Calu3 (cell line): Measurements from ENCODE around the gene COX8C. TPM values are rescaled to one million over a fixed set of nuclear protein-coding genes. Genes with fewer than 3 reads are reported as not detected.

Experiments
- BruUV-seq: library from RNA; stranded (reverse); fragments of 400-500 nt; replicated peaks from 2 replicates; lab custom pipeline; 2021; lab: Mats Ljungman, UMichigan
- CTCF ChIA-PET: fragments of 300-600 bp; sonication (Branson Sonifier 250); formaldehyde crosslinking; loops from one replicate; lab custom pipeline; 2022; ENCODE audit warnings: antibody characterized with exemption; lab: Charles Lee
- DNase-seq: peaks from one replicate; pipeline ENCODE4 v3.0.0; 2022
- H3K27ac Mint-ChIP-seq: one replicate; pipeline ENCODE4 v1.8.0; 2022; ENCODE audit warnings: mixed read lengths; ENCODE audit not compliant: unreplicated experiment
- H3K27me3 Mint-ChIP-seq: one replicate; pipeline ENCODE4 v1.8.0; 2022; ENCODE audit warnings: mixed read lengths; ENCODE audit not compliant: unreplicated experiment
- H3K36me3 Mint-ChIP-seq: one replicate; pipeline ENCODE4 v1.8.0; 2022; ENCODE audit warnings: mild to moderate bottlenecking, moderate library complexity, mixed read lengths; ENCODE audit not compliant: insufficient read depth, unreplicated experiment
- H3K4me1 Mint-ChIP-seq: one replicate; pipeline ENCODE4 v1.8.0; 2022; ENCODE audit warnings: mild to moderate bottlenecking, low read depth, mixed read lengths; ENCODE audit not compliant: unreplicated experiment
- H3K4me3 Mint-ChIP-seq: one replicate; pipeline ENCODE4 v1.8.0; 2022; ENCODE audit warnings: mild to moderate bottlenecking, low read depth, moderate library complexity, mixed read lengths; ENCODE audit not compliant: unreplicated experiment
- H3K9me3 Mint-ChIP-seq: one replicate; pipeline ENCODE4 v1.8.0; 2022; ENCODE audit warnings: low read depth, mixed read lengths; ENCODE audit not compliant: unreplicated experiment
- intact Hi-C: fragments of 100-400 bp; cut with micrococcal nuclease; formaldehyde crosslinking; loops from one replicate; pipeline ENCODE4 v1.10.0; 2022; ENCODE audit not compliant: unreplicated experiment
- total RNA-seq: library from RNA; stranded (reverse); gene quantifications from 2 replicates; pipeline ENCODE4 v1.2.3, GENCODE V29; 2022
- TF ChIP-seq, protein P1 (sequence below): fragments of 200-600 bp; IDR thresholded peaks from one replicate; pipeline ENCODE4 v1.8.0; 2022; ENCODE audit warnings: antibody characterized with exemption; ENCODE audit not compliant: unreplicated experiment

The COX8C gene
- total RNA-seq, 1 experiment from 2014 or later = not detected

DNA sequence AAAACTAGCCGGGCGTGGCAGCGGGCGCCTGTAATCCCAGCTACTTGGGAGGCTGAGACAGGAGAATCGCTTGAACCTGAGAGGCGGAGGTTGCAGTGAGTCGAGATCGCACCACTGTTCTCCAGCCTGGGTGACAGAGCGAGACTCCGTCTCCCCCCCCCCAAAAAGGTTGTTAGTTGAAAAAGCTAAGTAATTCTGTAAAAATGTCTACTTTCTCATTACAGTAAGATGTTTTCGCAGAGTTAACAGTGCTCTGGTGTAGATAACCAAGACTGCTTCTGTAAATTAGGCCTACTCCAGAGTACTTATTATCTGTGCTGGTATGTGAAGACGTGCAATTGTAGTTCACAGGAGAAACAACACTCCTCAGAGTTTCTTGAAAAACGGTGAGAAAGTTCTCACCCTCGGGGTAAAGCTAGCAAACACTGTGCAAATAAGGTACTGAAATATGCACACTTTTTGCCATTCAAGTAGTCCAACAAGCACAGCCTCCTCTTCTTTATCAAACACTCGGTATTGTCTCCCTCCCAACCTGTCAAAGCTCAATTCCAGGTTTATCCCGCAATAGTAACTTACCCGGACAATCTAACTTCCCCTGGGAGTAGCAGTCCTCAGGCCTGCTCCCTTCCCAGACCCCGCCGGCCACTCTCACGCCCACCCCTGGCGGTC lies 15.1 kb upstream of the COX8C start:
- H3K36me3 Mint-ChIP-seq = peaks cover 32% of the 10 kb centered on the region
- CTCF ChIA-PET = interaction anchor here (0.6 kb wide), 1 partner anchor 91 kb away, joined by 5 read pairs; no protein-coding TSS in a partner anchor
- BruUV-seq = no TSS peak

DNA sequence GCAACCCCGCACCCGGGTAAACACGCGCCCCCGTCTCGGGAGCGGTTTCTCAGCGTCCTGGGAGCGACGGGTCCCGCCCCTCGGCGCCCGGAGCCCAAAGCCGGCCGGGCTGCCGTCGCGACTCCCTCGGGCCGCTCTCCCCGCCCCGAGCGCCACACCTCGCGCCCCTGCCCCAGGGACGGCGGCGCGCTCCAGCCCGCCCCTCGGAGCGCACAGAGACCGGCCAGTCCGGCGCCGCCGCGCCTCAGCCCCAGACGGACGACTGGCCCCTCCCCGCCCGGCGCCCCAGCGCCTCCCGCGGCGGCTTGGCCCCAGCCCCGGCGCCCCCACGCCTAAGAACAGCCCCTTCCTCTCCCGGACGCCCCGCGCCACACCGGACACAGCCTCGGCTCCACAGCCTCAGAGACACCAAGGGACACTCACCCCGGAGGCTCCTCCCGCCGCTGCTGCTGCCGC lies 14.6 kb upstream of the COX8C start:
- DNase-seq = peak; percentile 67
- TF ChIP-seq, protein P1, sequence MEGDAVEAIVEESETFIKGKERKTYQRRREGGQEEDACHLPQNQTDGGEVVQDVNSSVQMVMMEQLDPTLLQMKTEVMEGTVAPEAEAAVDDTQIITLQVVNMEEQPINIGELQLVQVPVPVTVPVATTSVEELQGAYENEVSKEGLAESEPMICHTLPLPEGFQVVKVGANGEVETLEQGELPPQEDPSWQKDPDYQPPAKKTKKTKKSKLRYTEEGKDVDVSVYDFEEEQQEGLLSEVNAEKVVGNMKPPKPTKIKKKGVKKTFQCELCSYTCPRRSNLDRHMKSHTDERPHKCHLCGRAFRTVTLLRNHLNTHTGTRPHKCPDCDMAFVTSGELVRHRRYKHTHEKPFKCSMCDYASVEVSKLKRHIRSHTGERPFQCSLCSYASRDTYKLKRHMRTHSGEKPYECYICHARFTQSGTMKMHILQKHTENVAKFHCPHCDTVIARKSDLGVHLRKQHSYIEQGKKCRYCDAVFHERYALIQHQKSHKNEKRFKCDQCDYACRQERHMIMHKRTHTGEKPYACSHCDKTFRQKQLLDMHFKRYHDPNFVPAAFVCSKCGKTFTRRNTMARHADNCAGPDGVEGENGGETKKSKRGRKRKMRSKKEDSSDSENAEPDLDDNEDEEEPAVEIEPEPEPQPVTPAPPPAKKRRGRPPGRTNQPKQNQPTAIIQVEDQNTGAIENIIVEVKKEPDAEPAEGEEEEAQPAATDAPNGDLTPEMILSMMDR = no peak
- H3K27ac Mint-ChIP-seq = peak overlapping the region; percentile 97
- H3K36me3 Mint-ChIP-seq = peaks cover 32% of the 10 kb centered on the region
- H3K9me3 Mint-ChIP-seq = no peaks in the 10 kb centered on the region
- intact Hi-C loops = loop anchor here (5.0 kb wide), 2 partner anchors 45 to 290 kb away; no protein-coding TSS in a partner anchor
- H3K27me3 Mint-ChIP-seq = no peaks in the 10 kb centered on the region
- peak overlapping the region; percentile 76 for H3K4me3 Mint-ChIP-seq
- BruUV-seq = no TSS peak
- CTCF ChIA-PET = interaction anchor here (0.6 kb wide), 1 partner anchor 90 kb away, joined by 5 read pairs; no protein-coding TSS in a partner anchor
- peaks cover 28% of the 10 kb centered on the region for H3K4me1 Mint-ChIP-seq

More for the DNA sequence above, 15.1 kb upstream of the COX8C start:
- H3K9me3 Mint-ChIP-seq = no peaks in the 10 kb centered on the region
- DNase-seq = no peak
- peaks cover 33% of the 10 kb centered on the region for H3K4me1 Mint-ChIP-seq
- H3K4me3 Mint-ChIP-seq = peak overlapping the region; percentile 76
- TF ChIP-seq, protein P1 = no peak
- H3K27me3 Mint-ChIP-seq = no peaks in the 10 kb centered on the region
- peak overlapping the region; percentile 85 for H3K27ac Mint-ChIP-seq
- intact Hi-C loops = loop anchor here (2.0 to 5.0 kb wide), 3 partner anchors 45 to 290 kb away; no protein-coding TSS in a partner anchor

DNA sequence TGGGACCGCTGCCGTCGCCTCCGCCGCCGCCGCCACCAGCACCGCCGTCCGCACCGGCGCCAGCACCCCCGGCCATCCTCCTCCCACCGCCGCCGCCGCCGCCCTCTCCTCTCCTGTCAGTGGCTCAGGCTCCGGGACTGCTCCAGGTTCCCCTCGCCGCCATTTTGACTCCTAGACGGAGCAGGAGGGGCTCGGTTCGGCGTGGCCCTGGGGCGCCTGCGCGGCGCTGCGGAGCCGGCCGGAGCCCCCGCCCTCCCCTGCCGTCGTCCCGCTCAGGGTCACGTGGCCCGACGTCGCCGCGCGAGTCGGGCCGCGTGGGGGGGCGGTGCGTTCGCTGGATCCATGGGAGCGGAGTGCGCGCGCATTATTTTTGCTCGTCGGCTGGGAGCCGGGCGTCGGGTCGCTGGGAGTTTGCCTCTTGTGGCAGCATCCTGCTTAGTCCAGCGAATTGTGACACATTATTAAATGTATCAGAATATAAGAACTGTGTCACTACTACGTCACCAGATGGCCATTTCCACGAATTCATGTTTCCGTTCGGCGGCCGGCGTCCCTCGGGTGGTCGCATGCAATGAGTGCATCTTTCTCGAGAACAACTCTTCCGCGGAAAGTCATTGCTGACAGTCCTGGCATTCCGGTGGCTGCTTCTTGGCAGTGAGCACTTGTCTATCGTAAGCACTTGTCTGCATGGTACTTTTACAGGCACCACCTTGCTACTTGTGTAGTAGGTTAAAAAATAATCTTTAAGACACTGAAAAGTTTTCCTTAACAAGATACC lies 13.9 kb upstream of the COX8C start, which contains the start of gene BTBD7:
Gene BTBD7 (minus strand): TSS at position 184 of the 778 bp plus-strand sequence. CDS start 36,985 bp downstream, outside the sequence.
- H3K36me3 Mint-ChIP-seq = peaks cover 32% of the 10 kb centered on the region
- peak within 1 kb of the TSS; percentile 97 for H3K27ac Mint-ChIP-seq
- CTCF ChIA-PET = no interaction called here
- intact Hi-C loops = loop anchor here (5.0 kb wide), 2 partner anchors 46 to 291 kb away; no protein-coding TSS in a partner anchor
- no TSS peak for BruUV-seq
- TF ChIP-seq, protein P1 = no peak
- no peaks in the 10 kb centered on the region for H3K27me3 Mint-ChIP-seq
- H3K9me3 Mint-ChIP-seq = no peaks in the 10 kb centered on the region
- H3K4me1 Mint-ChIP-seq = peaks cover 22% of the 10 kb centered on the region
- H3K4me3 Mint-ChIP-seq = peak within 1 kb of the TSS; percentile 76
- DNase-seq = peak; percentile 96

DNA sequence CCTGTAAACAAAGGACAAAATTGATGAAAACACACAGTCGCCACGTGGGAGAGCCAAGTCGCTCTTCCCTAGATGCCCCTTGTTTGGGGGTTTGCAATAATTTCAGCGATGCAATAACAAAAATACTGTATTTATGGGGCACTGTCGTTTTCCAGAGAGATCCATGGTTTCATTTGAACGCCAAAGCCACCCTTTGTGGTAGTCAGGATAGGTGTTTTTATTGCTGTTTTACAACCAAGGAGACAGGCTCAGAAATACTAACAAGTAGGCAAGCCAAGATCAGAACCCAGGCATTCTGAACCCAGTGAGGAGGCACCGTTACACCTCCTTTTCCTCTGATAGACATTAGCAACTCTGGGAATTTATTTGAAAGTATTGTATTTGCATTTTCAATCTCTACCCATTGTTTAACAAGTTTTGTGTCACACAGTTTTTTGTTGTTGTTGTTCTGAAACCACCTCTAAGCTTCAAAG lies 13.3 kb upstream of the COX8C start:
- Mint-ChIP-seq H3K36me3 (peaks cover 32% of the 10 kb centered on the region), H3K4me1 (peaks cover 20% of the 10 kb centered on the region), H3K27me3 (no peaks in the 10 kb centered on the region), H3K9me3 (no peaks in the 10 kb centered on the region), H3K27ac (peak overlapping the region; percentile 97), H3K4me3 (peak overlapping the region; percentile 76)
- TSS peak; percentile 53 for BruUV-seq
- DNase-seq = no peak
- CTCF ChIA-PET = no interaction called here
- TF ChIP-seq, protein P1 = no peak
- intact Hi-C loops = loop anchor here (5.0 kb wide), 2 partner anchors 46 to 291 kb away; no protein-coding TSS in a partner anchor
